ENCODE data around the gene KLHL15. TPM values are rescaled to one million over a fixed set of nuclear protein-coding genes. Genes with fewer than 3 reads are reported as not detected.

KLHL15 gene
- total RNA-seq, 4 donors from 2014 or later, result 6.9 to 13.2 (median 8.9) TPM

DNA sequence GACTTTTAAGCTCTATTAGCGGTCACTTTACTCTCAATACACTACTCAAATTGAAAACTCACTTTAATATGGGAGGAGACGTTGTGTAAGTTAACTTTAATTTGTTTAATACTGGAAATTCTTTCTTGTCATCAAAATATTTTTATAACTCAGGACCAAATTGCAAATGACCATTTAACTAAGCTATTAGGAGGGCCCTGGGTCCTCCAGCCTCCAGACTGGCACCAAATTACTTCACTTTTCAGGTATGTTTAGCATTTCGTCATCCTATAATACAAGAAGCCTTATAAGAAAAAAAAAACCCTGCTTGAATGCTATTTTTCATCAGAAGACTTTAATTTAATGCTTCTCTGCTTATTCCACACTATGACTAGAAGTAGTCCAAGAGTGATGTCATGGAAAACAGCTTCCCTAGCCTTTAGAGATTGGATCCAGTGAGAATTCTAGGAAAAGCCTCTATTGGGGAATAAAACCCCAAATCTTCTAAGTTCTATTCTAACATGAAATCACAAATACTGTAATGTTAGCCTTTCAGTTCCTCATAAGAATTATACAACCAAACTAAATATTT, 6.6 kb downstream of the KLHL15 start:
- Histone ChIP-seq H3K36me3 (no peaks in the 10 kb centered on the region), H3K27ac (no peak overlapping the region), H3K4me3 (no peak overlapping the region), H3K9me3 (no peaks in the 10 kb centered on the region), H3K27me3 (peaks cover 0 to 3% of the 10 kb centered on the region in 2 donors), H3K4me1 (peaks cover 0 to 8% (median 0%) of the 10 kb centered on the region in 4 donors)
- DNase-seq (ENCODE audit: low spot score in 2 of 2), result no peak
- no peak for TF ChIP-seq POLR2A (IDR thresholded peaks at IDR 0.05)
- WGBS, 2 donors, result 57 to 59% methylated on average over 3 of the region's 3 CpGs

DNA sequence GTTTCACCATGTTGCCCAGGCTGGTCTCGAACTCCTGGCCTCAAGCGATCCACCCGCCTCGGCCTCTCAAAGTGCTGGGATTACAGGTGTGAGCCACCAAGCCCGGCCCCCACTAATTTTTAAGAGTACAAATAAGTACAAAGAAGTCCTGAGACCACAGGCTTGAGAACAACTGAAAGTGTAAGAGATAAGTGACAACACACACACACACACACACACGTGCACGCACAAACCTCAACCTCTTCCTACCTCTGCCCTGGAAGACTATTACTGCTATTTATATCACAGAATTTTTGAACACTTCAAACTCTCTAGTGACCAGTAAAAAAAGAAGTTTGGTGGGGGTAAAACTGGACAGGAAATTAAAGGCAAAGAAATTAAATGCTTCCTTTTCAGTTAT, 7.5 kb downstream of the KLHL15 start:
- Histone ChIP-seq H3K36me3 (no peaks in the 10 kb centered on the region), H3K27ac (no peak overlapping the region), H3K9me3 (no peaks in the 10 kb centered on the region), H3K4me3 (no peak overlapping the region), H3K4me1 (peaks cover 0 to 8% (median 0%) of the 10 kb centered on the region in 4 donors), H3K27me3 (peaks cover 0 to 4% of the 10 kb centered on the region in 2 donors)
- WGBS, 2 donors, result 80 to 85% methylated on average over 7 of the region's 7 CpGs
- no peak for DNase-seq (ENCODE audit: low spot score in 2 of 2)
- no peak for TF ChIP-seq POLR2A (IDR thresholded peaks at IDR 0.05)
- TF ChIP-seq EP300 (IDR thresholded peaks at IDR 0.05), result no peak
- TF ChIP-seq, protein P1, sequence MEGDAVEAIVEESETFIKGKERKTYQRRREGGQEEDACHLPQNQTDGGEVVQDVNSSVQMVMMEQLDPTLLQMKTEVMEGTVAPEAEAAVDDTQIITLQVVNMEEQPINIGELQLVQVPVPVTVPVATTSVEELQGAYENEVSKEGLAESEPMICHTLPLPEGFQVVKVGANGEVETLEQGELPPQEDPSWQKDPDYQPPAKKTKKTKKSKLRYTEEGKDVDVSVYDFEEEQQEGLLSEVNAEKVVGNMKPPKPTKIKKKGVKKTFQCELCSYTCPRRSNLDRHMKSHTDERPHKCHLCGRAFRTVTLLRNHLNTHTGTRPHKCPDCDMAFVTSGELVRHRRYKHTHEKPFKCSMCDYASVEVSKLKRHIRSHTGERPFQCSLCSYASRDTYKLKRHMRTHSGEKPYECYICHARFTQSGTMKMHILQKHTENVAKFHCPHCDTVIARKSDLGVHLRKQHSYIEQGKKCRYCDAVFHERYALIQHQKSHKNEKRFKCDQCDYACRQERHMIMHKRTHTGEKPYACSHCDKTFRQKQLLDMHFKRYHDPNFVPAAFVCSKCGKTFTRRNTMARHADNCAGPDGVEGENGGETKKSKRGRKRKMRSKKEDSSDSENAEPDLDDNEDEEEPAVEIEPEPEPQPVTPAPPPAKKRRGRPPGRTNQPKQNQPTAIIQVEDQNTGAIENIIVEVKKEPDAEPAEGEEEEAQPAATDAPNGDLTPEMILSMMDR (IDR thresholded peaks at IDR 0.05), result no peak

DNA sequence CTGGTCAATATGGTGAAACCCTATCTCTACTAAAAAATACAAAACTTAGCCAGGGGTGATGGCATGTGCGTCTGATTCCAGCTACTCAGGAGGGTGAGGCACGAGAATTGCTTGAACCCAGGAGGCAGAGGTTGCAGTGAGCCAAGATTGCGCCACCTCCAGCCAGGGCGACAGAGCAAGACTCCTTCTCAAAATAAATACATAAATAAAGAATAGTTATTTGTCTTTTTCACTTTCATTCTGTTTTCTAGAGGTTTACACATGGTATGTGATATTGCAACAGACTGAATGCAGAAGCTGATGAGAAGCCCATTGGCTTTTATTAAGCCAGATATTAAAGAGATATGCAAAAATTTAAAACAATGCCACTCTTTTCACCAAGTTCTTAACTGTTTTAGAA, 8.2 kb downstream of the KLHL15 start:
- DNase-seq (ENCODE audit: low spot score in 2 of 2), result no peak
- Histone ChIP-seq H3K36me3 (no peaks in the 10 kb centered on the region), H3K27me3 (peaks cover 0 to 4% of the 10 kb centered on the region in 2 donors), H3K27ac (no peak overlapping the region), H3K9me3 (no peaks in the 10 kb centered on the region), H3K4me3 (no peak overlapping the region), H3K4me1 (peaks cover 0 to 8% (median 0%) of the 10 kb centered on the region in 4 donors)
- TF ChIP-seq POLR2A (IDR thresholded peaks at IDR 0.05), result no peak
- TF ChIP-seq, protein P1 (IDR thresholded peaks at IDR 0.05), result no peak
- 56 to 66% methylated on average over 4 of the region's 4 CpGs for WGBS, 2 donors

DNA sequence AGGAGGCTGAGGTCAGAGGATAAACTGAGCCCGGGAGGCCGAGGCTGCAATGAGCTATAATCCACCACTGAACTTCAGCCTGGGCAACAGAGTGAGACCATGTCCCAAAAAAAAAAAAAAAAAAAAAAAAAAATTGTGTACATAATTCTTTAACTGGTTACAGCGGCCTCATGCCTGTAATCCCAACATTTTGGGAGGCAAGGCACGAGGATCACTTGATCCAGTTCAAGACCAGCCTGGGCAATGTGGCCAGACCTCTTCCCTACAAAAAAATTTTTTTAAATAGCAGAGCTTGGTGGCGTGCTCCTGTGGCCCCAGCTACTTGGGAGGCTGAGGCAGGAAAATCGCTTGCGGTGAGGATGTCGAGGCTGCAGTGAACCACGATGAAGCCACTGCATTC, 9.3 kb downstream of the KLHL15 start:
- no peaks in the 10 kb centered on the region for H3K9me3 ChIP-seq
- H3K27ac ChIP-seq, result no peak overlapping the region
- 85 to 97% methylated on average over 8 to 9 of the region's 9 CpGs for WGBS, 2 donors
- TF ChIP-seq, protein P1 (IDR thresholded peaks at IDR 0.05), result no peak
- no peak for TF ChIP-seq EP300 (IDR thresholded peaks at IDR 0.05)
- TF ChIP-seq POLR2A (IDR thresholded peaks at IDR 0.05), result no peak
- no peaks in the 10 kb centered on the region for H3K36me3 ChIP-seq
- H3K4me1 ChIP-seq, result peaks cover 0 to 8% (median 0%) of the 10 kb centered on the region in 4 donors
- no peak for DNase-seq (ENCODE audit: low spot score in 2 of 2)
- no peak overlapping the region for H3K4me3 ChIP-seq
- H3K27me3 ChIP-seq, result peaks cover 0 to 4% of the 10 kb centered on the region in 2 donors

DNA sequence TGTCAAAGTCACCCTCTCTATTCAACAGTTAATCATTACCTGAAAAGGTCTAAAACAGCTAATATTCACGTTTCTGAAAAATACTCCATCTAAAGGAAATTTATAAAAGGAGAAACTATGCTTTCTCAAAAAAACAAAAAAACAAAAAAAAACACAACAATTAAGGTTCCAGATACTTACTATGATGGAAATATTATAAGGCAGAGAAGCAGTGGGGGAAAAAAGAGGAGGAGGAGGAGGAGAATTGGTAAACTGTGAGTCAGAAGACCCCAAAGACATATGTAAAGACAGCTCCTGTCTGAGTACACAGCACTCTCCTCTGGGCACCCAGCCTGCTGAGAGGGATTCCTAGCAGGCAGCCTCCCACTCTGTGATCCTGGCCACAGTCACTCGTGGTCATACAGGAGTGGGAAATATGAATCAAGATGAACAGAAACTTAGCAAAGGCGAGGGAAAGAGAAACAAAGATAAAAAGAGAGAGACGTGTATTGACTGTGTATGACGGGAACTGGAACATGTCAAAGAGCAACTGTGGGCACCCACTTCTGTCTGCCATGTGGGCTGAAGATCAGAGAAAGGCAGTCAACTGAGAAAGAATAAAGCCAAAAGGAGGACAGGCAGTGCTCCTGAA, 12.5 kb downstream of the KLHL15 start:
- no peak overlapping the region for H3K27ac ChIP-seq
- H3K36me3 ChIP-seq, result no peaks in the 10 kb centered on the region
- H3K27me3 ChIP-seq, result peaks cover 0 to 11% of the 10 kb centered on the region in 2 donors
- H3K4me1 ChIP-seq, result no peaks in the 10 kb centered on the region
- no peak overlapping the region for H3K4me3 ChIP-seq
- 34 to 53% methylated on average over 5 of the region's 5 CpGs for WGBS, 2 donors
- no peaks in the 10 kb centered on the region for H3K9me3 ChIP-seq
- TF ChIP-seq EP300 (IDR thresholded peaks at IDR 0.05) (no peak), POLR2A (IDR thresholded peaks at IDR 0.05) (no peak)
- TF ChIP-seq, protein P1 (IDR thresholded peaks at IDR 0.05), result no peak
- no peak for DNase-seq (ENCODE audit: low spot score in 2 of 2)
